ENCODE results near the gene COX7A2L.

COX7A2L gene

GRCh38 chr2:42371611-42372473, 10.8 kb upstream of the COX7A2L start:
- H3K9ac ChIP-seq (ENCODE audit: insufficient read length), result peak overlapping the region; percentile 30
- no peak for DNase-seq (ENCODE audit: low read depth, low spot score)
- TF ChIP-seq POLR2AphosphoS5 (IDR thresholded peaks at IDR 0.05; ENCODE audit: borderline replicate concordance, low read depth, low read length) (no peak), EZH2 (IDR thresholded peaks at IDR 0.05) (no peak), FOXP2 (optimal IDR thresholded peaks at IDR 0.05; ENCODE audit: control extremely low read depth, extremely low read length, insufficient read depth) (no peak)
- no peaks in the 10 kb centered on the region for H3K9me3 ChIP-seq (ENCODE audit: low read depth, low read length)
- no peaks in the 10 kb centered on the region for H3K36me3 ChIP-seq (ENCODE audit: insufficient read depth, low read length)
- no peak overlapping the region for H3K27ac ChIP-seq
- no peak overlapping the region for H3K4me3 ChIP-seq

GRCh38 chr2:42369532-42370229, 8.7 kb upstream of the COX7A2L start:
- no peak overlapping the region for H3K9ac ChIP-seq (ENCODE audit: insufficient read length)
- H3K4me3 ChIP-seq, result no peak overlapping the region
- no peaks in the 10 kb centered on the region for H3K9me3 ChIP-seq (ENCODE audit: low read depth, low read length)
- no peak for DNase-seq (ENCODE audit: low read depth, low spot score)
- H3K36me3 ChIP-seq (ENCODE audit: insufficient read depth, low read length), result no peaks in the 10 kb centered on the region
- no peak for TF ChIP-seq EZH2 (IDR thresholded peaks at IDR 0.05)
- TF ChIP-seq POLR2AphosphoS5 (IDR thresholded peaks at IDR 0.05; ENCODE audit: borderline replicate concordance, low read depth, low read length), result no peak
- TF ChIP-seq FOXP2 (optimal IDR thresholded peaks at IDR 0.05; ENCODE audit: control extremely low read depth, extremely low read length, insufficient read depth), result no peak
- H3K27ac ChIP-seq, result no peak overlapping the region

- DNase-seq (ENCODE audit: low read depth, low spot score), result no peak
Measured at GRCh38 chr2:42368817-42369531, 8.0 kb upstream of the COX7A2L start.

GRCh38 chr2:42367835-42368234, 6.8 kb upstream of the COX7A2L start:
- H3K4me3 ChIP-seq, result no peak overlapping the region
- H3K36me3 ChIP-seq (ENCODE audit: insufficient read depth, low read length), result no peaks in the 10 kb centered on the region
- DNase-seq (ENCODE audit: low read depth, low spot score), result no peak
- no peak overlapping the region for H3K27ac ChIP-seq
- no peaks in the 10 kb centered on the region for H3K9me3 ChIP-seq (ENCODE audit: low read depth, low read length)
- TF ChIP-seq POLR2AphosphoS5 (IDR thresholded peaks at IDR 0.05; ENCODE audit: borderline replicate concordance, low read depth, low read length), result no peak
- no peak for TF ChIP-seq EZH2 (IDR thresholded peaks at IDR 0.05)
- no peak for TF ChIP-seq FOXP2 (optimal IDR thresholded peaks at IDR 0.05; ENCODE audit: control extremely low read depth, extremely low read length, insufficient read depth)
- H3K9ac ChIP-seq (ENCODE audit: insufficient read length), result no peak overlapping the region

More at GRCh38 chr2:42368817-42369531, 8.0 kb upstream of the COX7A2L start:
- Histone ChIP-seq H3K4me3 (no peak overlapping the region), H3K27ac (no peak overlapping the region), H3K9ac (ENCODE audit: insufficient read length) (no peak overlapping the region), H3K36me3 (ENCODE audit: insufficient read depth, low read length) (no peaks in the 10 kb centered on the region), H3K9me3 (ENCODE audit: low read depth, low read length) (no peaks in the 10 kb centered on the region)
- no peak for TF ChIP-seq FOXP2 (optimal IDR thresholded peaks at IDR 0.05; ENCODE audit: control extremely low read depth, extremely low read length, insufficient read depth)
- no peak for TF ChIP-seq EZH2 (IDR thresholded peaks at IDR 0.05)
- TF ChIP-seq POLR2AphosphoS5 (IDR thresholded peaks at IDR 0.05; ENCODE audit: borderline replicate concordance, low read depth, low read length), result no peak

- H3K9me3 ChIP-seq (ENCODE audit: low read depth, low read length), result no peaks in the 10 kb centered on the region
- H3K9ac ChIP-seq (ENCODE audit: insufficient read length), result no peak overlapping the region
- H3K27ac ChIP-seq, result no peak overlapping the region
- H3K36me3 ChIP-seq (ENCODE audit: insufficient read depth, low read length), result no peaks in the 10 kb centered on the region
- no peak for DNase-seq (ENCODE audit: low read depth, low spot score)
- TF ChIP-seq FOXP2 (optimal IDR thresholded peaks at IDR 0.05; ENCODE audit: control extremely low read depth, extremely low read length, insufficient read depth), result no peak
- TF ChIP-seq POLR2AphosphoS5 (IDR thresholded peaks at IDR 0.05; ENCODE audit: borderline replicate concordance, low read depth, low read length), result no peak
- TF ChIP-seq EZH2 (IDR thresholded peaks at IDR 0.05), result no peak
- H3K4me3 ChIP-seq, result no peak overlapping the region
Measured at GRCh38 chr2:42366411-42366810, 5.4 kb upstream of the COX7A2L start.

GRCh38 chr2:42364658-42365057, 3.6 kb upstream of the COX7A2L start:
- no peaks in the 10 kb centered on the region for H3K9me3 ChIP-seq (ENCODE audit: low read depth, low read length)
- TF ChIP-seq FOXP2 (optimal IDR thresholded peaks at IDR 0.05; ENCODE audit: control extremely low read depth, extremely low read length, insufficient read depth) (no peak), EZH2 (IDR thresholded peaks at IDR 0.05) (no peak)
- H3K36me3 ChIP-seq (ENCODE audit: insufficient read depth, low read length), result no peaks in the 10 kb centered on the region
- no peak overlapping the region for H3K9ac ChIP-seq (ENCODE audit: insufficient read length)
- no peak for DNase-seq (ENCODE audit: low read depth, low spot score)
- no peak overlapping the region for H3K27ac ChIP-seq
- no peak overlapping the region for H3K4me3 ChIP-seq

- DNase-seq (ENCODE audit: low read depth, low spot score), result no peak
- no peak overlapping the region for H3K9ac ChIP-seq (ENCODE audit: insufficient read length)
- H3K4me3 ChIP-seq, result no peak overlapping the region
- no peak overlapping the region for H3K27ac ChIP-seq
- H3K9me3 ChIP-seq (ENCODE audit: low read depth, low read length), result no peaks in the 10 kb centered on the region
- TF ChIP-seq FOXP2 (optimal IDR thresholded peaks at IDR 0.05; ENCODE audit: control extremely low read depth, extremely low read length, insufficient read depth), result no peak
- no peak for TF ChIP-seq EZH2 (IDR thresholded peaks at IDR 0.05)
- TF ChIP-seq POLR2AphosphoS5 (IDR thresholded peaks at IDR 0.05; ENCODE audit: borderline replicate concordance, low read depth, low read length), result no peak
- no peaks in the 10 kb centered on the region for H3K36me3 ChIP-seq (ENCODE audit: insufficient read depth, low read length)
Measured at GRCh38 chr2:42363413-42363812, 2.4 kb upstream of the COX7A2L start.

- no peaks in the 10 kb centered on the region for H3K36me3 ChIP-seq (ENCODE audit: insufficient read depth, low read length)
- no peak overlapping the region for H3K27ac ChIP-seq
- peak overlapping the region; percentile 56 for H3K9ac ChIP-seq (ENCODE audit: insufficient read length)
- no peak for DNase-seq (ENCODE audit: low read depth, low spot score)
- no peaks in the 10 kb centered on the region for H3K9me3 ChIP-seq (ENCODE audit: low read depth, low read length)
- peak overlapping the region; percentile 87 for H3K4me3 ChIP-seq
- TF ChIP-seq FOXP2 (optimal IDR thresholded peaks at IDR 0.05; ENCODE audit: control extremely low read depth, extremely low read length, insufficient read depth) (no peak), POLR2AphosphoS5 (IDR thresholded peaks at IDR 0.05; ENCODE audit: borderline replicate concordance, low read depth, low read length) (no peak), EZH2 (IDR thresholded peaks at IDR 0.05) (no peak)
Measured at GRCh38 chr2:42361728-42362283, 789 bp upstream of the COX7A2L start.

Measured in SK-N-MC (cell line).